ENCODE data around the gene PTPRN. TPM values are rescaled to one million over a fixed set of nuclear protein-coding genes. Genes with fewer than 3 reads are reported as not detected.
A peak's percentile ranks its signal among the peaks of the same experiment; 100 is the strongest.

The PTPRN gene
- total and polyA plus RNA-seq, 9 of the 15 experiments (the other 6 are each of a cell fraction or from before 2014, with no cell fraction given) = 0.15 to 2.4 (median 0.43) TPM; not detected in 1

GRCh38 chr2:219308142-219309101 lies 779 bp downstream of the PTPRN start (continued):
- TF ChIP-seq ATF3 (IDR thresholded peaks at IDR 0.05) (peak; percentile 88), ATF3 (CRISPR knock-in tag; conservative IDR thresholded peaks at IDR 0.05) (no peak), SAP30 (IDR thresholded peaks at IDR 0.05; ENCODE audit: borderline replicate concordance, insufficient read depth, low read depth, low read length, poor library complexity, severe bottlenecking) (peak; percentile 79), SMARCE1 (IDR thresholded peaks at IDR 0.05) (peak; percentile 77; the same call in 1 of the 2 replicates), DACH1 (IDR thresholded peaks at IDR 0.05; ENCODE audit: partially characterized antibody) (no peak), CSDE1 (IDR thresholded peaks at IDR 0.05) (no peak), THRA (IDR thresholded peaks at IDR 0.05) (no peak), KDM1A (IDR thresholded peaks at IDR 0.05) (peak in 1 of 2 experiments; percentile 64; a peak in 2 of 4 replicates), ZNF133 (CRISPR knock-in tag; IDR thresholded peaks at IDR 0.05) (no peak), CAMTA2 (CRISPR knock-in tag; conservative IDR thresholded peaks at IDR 0.05) (no peak), TFAM (CRISPR knock-in tag; conservative IDR thresholded peaks at IDR 0.05) (no peak), POLR2G (IDR thresholded peaks at IDR 0.05; ENCODE audit: low read depth, low read length) (no peak), FOXJ2 (tag; IDR thresholded peaks at IDR 0.05) (no peak), USF2 (CRISPR knock-in tag; IDR thresholded peaks at IDR 0.05) (no peak), NRF1 (conservative IDR thresholded peaks at IDR 0.05 in 1 of 2, IDR thresholded peaks at IDR 0.05 in 1 of 2) (no peak), PTRF (tag; IDR thresholded peaks at IDR 0.05) (no peak), DPF2 (IDR thresholded peaks at IDR 0.05) (peak; percentile 78), RNF219 (CRISPR knock-in tag; IDR thresholded peaks at IDR 0.05) (no peak), TFAP4 (CRISPR knock-in tag; IDR thresholded peaks at IDR 0.05; ENCODE audit: borderline replicate concordance) (peak; percentile 77), MAFG (tag; conservative IDR thresholded peaks at IDR 0.05) (peak; percentile 22; the same call in 1 of the 2 replicates)
